Mammary epithelial cell (primary cell): ENCODE data around the gene KCNQ5.

Source experiments
- EZH2 ChIP-seq: IDR thresholded peaks from 2 replicates; pipeline ENCODE4 v1.6.1; 2012; ENCODE audit warnings: low read length, inconsistent platforms, borderline replicate concordance
- TF ChIP-seq, protein P1 (sequence below), 2 donors: IDR thresholded peaks in 1 of 2; conservative IDR thresholded peaks in 1 of 2; 2 replicates each; pipeline ENCODE4 v1.5.1; 2011 to 2012; ENCODE audit warnings: inconsistent platforms in 2 of 2, low read length in 2 of 2, mild to moderate bottlenecking in 2 of 2, control low read depth in 1 of 2, low read depth in 1 of 2; ENCODE audit not compliant: insufficient read depth in 1 of 2; ENCODE audit errors: extremely low read depth in 1 of 2

DNA sequence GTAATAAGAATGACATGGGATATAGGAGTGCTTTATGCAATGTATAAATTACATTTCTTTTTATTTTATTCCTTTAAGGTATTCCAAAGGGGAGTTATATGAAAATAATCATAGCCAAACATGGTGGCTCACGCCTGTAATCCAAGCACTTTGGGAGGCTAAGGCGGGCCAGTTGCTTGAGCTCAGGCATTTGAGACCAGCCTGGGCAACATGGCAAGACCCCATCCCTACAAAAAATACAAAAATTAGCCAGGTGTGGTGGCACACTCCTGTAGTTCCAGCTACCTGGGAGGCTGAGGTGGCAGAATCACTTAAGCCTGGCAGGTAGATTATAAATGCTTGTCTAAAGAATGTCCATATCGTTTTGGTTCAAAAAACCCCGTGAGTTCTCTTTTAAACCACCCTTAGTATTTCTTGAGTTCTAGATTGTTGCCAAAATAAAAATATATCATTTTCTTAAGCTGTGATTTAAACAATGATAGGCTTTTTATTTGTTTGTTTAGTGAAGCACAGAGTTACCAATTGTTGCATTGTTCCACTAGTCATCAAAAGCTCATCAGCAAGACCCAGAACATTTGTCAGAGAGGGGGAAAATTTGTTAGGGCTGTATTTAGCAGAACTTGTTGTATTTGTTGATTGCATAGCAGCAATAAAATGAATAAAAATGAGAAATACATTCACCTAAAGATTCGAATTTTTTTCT lies 457.2 kb downstream of the KCNQ5 start:
- TF ChIP-seq, protein P1, sequence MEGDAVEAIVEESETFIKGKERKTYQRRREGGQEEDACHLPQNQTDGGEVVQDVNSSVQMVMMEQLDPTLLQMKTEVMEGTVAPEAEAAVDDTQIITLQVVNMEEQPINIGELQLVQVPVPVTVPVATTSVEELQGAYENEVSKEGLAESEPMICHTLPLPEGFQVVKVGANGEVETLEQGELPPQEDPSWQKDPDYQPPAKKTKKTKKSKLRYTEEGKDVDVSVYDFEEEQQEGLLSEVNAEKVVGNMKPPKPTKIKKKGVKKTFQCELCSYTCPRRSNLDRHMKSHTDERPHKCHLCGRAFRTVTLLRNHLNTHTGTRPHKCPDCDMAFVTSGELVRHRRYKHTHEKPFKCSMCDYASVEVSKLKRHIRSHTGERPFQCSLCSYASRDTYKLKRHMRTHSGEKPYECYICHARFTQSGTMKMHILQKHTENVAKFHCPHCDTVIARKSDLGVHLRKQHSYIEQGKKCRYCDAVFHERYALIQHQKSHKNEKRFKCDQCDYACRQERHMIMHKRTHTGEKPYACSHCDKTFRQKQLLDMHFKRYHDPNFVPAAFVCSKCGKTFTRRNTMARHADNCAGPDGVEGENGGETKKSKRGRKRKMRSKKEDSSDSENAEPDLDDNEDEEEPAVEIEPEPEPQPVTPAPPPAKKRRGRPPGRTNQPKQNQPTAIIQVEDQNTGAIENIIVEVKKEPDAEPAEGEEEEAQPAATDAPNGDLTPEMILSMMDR (conservative IDR thresholded peaks at IDR 0.05 in 1 of 2, IDR thresholded peaks at IDR 0.05 in 1 of 2; ENCODE audit: extremely low read depth in 1 of 2, insufficient read depth in 1 of 2, low read depth in 1 of 2, low read length in 2 of 2), result no peak
- no peak for TF ChIP-seq EZH2
